ENCODE measurements around the gene LARP4B.

Gene LARP4B

DNA sequence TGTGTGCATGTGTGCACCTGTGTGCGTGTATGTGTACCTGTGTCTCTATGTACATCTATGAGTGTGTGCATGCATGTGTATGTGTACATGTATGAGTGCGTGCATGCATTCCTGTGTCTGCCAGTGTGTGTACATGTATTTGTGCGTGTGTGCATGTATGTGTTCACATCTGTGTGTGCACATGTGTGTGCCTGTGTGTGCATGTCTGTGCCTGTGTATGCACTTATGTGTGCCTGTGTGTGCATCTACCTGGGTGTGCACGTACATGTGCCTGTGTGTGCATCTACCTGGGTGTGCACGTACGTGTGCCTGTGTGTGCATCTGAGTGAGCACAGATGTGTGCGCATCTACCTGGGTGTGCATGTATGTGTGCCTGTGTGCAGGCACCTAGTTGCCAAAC, 139.9 kb downstream of the LARP4B start:
- Histone ChIP-seq H3K36me3 (replicated peaks) (no peaks in the 10 kb centered on the region), H3K4me3 (no peak overlapping the region), H3K27me3 (ENCODE audit: low read depth) (no peaks in the 10 kb centered on the region), H3K4me1 (no peaks in the 10 kb centered on the region), H3K9me3 (peaks cover 6% of the 10 kb centered on the region; the same call in 1 of the 2 replicates)
- in situ Hi-C loops (cut with MboI; ENCODE audit: low sequenced_read_pairs) = loop anchor here (25.0 kb wide), 1 partner anchor 279 kb away; no protein-coding TSS in a partner anchor
- no peak for DNase-seq (ENCODE audit: low spot score in 2 of 2)

DNA sequence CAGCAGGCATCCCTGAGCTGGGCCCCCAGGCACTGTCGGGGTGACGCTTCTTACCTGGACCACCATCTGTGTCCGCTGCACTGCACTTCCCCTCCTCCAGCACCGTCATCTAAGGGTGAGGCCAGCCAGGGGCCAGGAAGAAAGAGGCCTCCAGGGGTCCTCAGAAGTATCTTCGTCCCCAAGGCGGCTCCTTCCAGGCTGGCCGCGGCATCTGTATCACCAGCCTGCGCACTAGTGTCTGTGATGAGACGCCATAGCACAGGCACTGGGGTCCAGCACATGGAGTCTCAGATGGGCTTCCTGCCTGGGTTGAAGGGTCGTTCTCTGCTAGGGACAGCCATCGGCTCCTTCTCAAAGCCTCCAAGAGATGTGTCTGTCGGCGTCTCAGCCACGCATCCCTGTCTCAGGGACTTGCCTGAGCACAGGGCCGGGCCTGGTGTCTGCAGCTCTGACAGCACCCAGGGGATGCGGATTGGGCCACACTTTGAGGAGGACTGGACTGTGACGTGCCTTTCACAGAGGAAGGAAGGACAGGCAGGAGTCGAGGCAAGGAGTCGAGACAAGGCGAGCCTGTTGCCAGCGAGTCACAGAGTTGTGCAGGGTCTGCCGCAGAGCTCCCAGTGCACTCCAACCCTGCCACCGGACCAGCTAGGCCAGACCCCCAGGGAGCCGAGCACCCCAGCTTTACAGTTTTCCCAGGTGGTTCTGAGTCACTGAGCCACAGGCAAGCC, 140.5 kb downstream of the LARP4B start:
- Histone ChIP-seq H3K27me3 (ENCODE audit: low read depth) (no peaks in the 10 kb centered on the region), H3K4me1 (no peaks in the 10 kb centered on the region), H3K36me3 (replicated peaks) (no peaks in the 10 kb centered on the region), H3K4me3 (no peak overlapping the region), H3K9me3 (0 out of 2 replicates have a peak, but pooled peaks cover 3% of the 10 kb centered on the region)
- no peak for DNase-seq (ENCODE audit: low spot score in 2 of 2)
- in situ Hi-C loops (cut with MboI; ENCODE audit: low sequenced_read_pairs) = loop anchor here (25.0 kb wide), 1 partner anchor 279 kb away; no protein-coding TSS in a partner anchor

GRCh38 chr10:789831-790701, 141.4 kb downstream of the LARP4B start:
- DNase-seq (ENCODE audit: low spot score in 2 of 2) = no peak
- H3K4me3 ChIP-seq = no peak overlapping the region
- H3K9me3 ChIP-seq = no peaks in the 10 kb centered on the region
- peaks cover under 1% of the 10 kb centered on the region; the same call in 1 of the 2 replicates for H3K4me1 ChIP-seq
- H3K27me3 ChIP-seq (ENCODE audit: low read depth) = no peaks in the 10 kb centered on the region
- no peaks in the 10 kb centered on the region for H3K36me3 ChIP-seq (replicated peaks)
- in situ Hi-C loops (cut with MboI; ENCODE audit: low sequenced_read_pairs) = loop anchor here (25.0 kb wide), 1 partner anchor 278 kb away; no protein-coding TSS in a partner anchor

GRCh38 chr10:788796-789748, 142.4 kb downstream of the LARP4B start:
- Histone ChIP-seq H3K36me3 (replicated peaks) (no peaks in the 10 kb centered on the region), H3K27me3 (ENCODE audit: low read depth) (no peaks in the 10 kb centered on the region), H3K4me3 (no peak overlapping the region), H3K9me3 (no peaks in the 10 kb centered on the region), H3K4me1 (peaks cover 3% of the 10 kb centered on the region; the same call in 1 of the 2 replicates)
- in situ Hi-C loops (cut with MboI; ENCODE audit: low sequenced_read_pairs) = loop anchor here (25.0 kb wide), 1 partner anchor 277 kb away; no protein-coding TSS in a partner anchor
- peak in 1 of 2 experiments; percentile 54 for DNase-seq (ENCODE audit: low spot score in 2 of 2)

DNA sequence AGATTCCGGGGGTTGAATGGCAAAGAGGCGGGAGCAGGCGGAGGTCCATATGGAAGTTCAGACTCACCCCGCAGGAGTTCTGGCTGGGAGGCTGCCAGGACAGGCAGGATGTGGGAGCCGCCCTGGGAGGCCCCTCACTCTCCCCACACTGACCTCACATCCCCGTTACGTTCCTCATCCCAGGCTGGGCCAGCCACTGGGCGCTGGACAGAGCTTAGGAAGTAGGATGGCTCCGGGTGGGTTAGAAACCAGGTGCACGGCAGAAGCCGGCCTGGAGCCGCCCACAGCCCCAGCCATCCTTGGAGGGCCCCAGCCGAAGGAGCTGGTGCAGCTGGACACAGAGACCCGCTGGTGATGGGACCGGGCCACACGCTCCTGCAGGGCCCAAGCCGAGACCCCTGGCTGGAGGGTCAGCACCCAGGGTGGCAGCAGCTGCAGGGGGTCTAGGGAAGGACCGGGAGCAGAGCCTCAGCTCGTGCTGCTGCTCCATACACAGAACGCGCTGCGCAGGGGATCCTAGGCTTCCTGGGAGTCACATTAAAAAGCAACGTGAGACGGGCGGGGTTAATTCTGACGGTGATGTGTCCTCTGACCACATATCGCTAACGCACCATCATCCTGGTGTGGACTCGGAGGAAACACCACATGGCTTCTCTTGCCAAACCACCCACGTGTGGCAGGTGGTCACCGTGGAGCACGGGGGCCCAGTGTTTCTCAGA, 143.4 kb downstream of the LARP4B start:
- DNase-seq (ENCODE audit: low spot score in 2 of 2) = no peak
- Histone ChIP-seq H3K27me3 (ENCODE audit: low read depth) (no peaks in the 10 kb centered on the region), H3K9me3 (no peaks in the 10 kb centered on the region), H3K36me3 (replicated peaks) (no peaks in the 10 kb centered on the region), H3K4me3 (no peak overlapping the region), H3K4me1 (peaks cover 3% of the 10 kb centered on the region; the same call in 1 of the 2 replicates)
- in situ Hi-C loops (cut with MboI; ENCODE audit: low sequenced_read_pairs) = loop anchor here (25.0 kb wide), 1 partner anchor 276 kb away; no protein-coding TSS in a partner anchor

DNA sequence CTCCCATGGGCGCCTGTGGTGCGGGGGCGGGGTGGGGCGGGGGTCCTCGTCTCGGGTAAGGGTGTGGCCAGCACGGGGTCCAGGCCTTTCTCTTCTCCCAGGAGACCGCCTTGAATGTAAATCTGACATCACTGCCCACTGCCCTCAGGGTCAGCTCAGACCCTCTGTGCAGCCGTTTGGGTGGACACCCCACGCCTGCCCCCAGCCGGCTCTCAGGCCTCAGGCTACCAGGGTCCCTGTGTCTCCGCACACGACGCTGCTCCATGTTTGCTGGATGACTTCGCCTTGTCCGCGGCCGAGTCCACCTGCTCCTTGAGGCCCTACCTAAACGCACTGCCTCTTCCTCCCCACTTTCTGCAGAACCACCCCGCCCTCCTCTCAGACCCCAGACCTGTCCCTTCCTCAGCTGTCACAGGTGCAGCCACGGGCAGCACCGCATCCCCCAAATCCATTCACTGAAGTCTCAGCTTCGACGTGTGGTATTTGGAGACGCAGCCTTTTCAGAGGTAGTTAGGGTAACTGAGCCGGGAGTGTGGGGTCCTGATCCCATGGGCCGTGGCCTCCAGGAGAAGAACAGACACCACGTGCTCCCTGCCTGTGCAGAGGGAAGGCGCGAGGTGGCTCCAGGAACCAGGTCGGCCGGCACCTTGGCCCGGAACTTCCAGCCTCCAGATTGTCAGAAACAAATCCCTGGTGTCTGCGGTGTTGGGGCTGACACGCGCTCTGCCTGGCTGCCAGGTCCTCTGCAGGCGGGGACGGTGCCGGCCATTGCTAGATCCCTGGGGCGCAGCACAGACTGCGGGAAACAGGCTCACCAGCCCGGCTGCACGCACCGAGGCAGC, 144.7 kb downstream of the LARP4B start:
- in situ Hi-C loops (cut with MboI; ENCODE audit: low sequenced_read_pairs) = loop anchor here (25.0 kb wide), 1 partner anchor 275 kb away; no protein-coding TSS in a partner anchor
- no peaks in the 10 kb centered on the region for H3K9me3 ChIP-seq
- DNase-seq (ENCODE audit: low spot score in 2 of 2) = no peak
- H3K4me1 ChIP-seq = peaks cover 3% of the 10 kb centered on the region; the same call in 1 of the 2 replicates
- H3K36me3 ChIP-seq (replicated peaks) = no peaks in the 10 kb centered on the region
- H3K27me3 ChIP-seq (ENCODE audit: low read depth) = no peaks in the 10 kb centered on the region
- no peak overlapping the region for H3K4me3 ChIP-seq

DNA sequence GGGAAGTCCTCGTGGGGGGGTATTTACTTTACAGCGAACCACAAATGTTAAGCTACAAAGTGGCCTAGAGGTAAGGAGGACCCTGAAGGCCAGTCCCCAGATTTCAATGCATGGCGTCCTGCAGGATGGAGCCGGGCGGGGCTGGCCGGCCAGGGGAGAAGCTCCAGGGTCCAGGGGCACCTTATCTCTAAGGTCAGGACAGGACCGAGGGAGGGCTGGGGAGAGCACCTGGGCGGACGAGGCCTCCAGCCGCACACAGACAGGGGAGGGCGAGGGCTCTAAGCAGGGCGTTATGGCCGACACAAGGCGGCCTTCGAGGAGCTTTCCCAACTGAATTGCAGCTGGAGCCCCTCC, 145.7 kb downstream of the LARP4B start:
- no peaks in the 10 kb centered on the region for H3K27me3 ChIP-seq (ENCODE audit: low read depth)

DNA sequence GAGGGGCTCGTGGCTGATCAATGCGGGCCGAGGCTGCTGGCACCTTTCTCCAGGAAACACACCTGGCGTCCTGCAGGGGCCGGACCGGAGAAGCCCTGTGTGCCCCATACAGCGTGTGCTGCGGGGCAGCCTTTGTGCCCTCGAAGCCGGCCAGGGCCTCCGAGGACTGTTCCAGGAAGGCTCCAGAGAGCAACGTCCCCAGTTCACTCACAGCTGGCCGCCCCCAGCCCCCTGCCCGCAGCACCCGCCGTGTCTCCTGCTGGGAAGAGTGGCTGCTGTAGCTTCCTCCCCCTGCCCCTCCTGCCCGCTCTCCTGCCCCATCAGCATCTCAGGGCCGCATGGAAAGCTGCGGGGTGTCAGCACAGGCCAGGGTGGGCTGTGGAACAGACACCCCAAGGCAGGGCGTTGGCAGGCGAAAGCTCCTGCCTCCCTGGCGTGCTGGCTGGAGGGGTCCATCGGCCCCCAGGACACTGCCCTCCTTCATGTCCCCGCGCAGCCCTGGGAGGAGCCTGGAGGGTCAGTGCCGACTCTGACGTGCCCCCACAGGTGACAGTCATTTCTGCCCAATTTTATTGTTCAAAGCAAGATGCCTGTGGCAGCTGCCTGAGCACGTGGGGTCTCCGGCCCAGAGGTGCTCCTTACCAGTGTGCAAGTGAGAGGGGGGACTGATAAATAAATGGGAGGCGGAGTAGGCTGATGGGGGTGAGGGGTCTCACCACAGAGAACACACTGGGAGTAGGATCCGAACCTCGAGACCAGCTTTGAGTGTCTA, 146.2 kb downstream of the LARP4B start:
- Histone ChIP-seq H3K36me3 (replicated peaks) (no peaks in the 10 kb centered on the region), H3K4me1 (peaks cover 3% of the 10 kb centered on the region; the same call in 1 of the 2 replicates), H3K4me3 (peak overlapping the region; percentile 27), H3K9me3 (no peaks in the 10 kb centered on the region), H3K27me3 (ENCODE audit: low read depth) (no peaks in the 10 kb centered on the region)
- in situ Hi-C loops (cut with MboI; ENCODE audit: low sequenced_read_pairs) = loop anchor here (25.0 kb wide), 1 partner anchor 273 kb away; no protein-coding TSS in a partner anchor
- DNase-seq (ENCODE audit: low spot score in 2 of 2) = no peak

More for the DNA sequence above, 145.7 kb downstream of the LARP4B start:
- H3K9me3 ChIP-seq = no peaks in the 10 kb centered on the region
- no peak for DNase-seq (ENCODE audit: low spot score in 2 of 2)
- in situ Hi-C loops (cut with MboI; ENCODE audit: low sequenced_read_pairs) = loop anchor here (25.0 kb wide), 1 partner anchor 274 kb away; no protein-coding TSS in a partner anchor
- peaks cover 3% of the 10 kb centered on the region; the same call in 1 of the 2 replicates for H3K4me1 ChIP-seq
- no peaks in the 10 kb centered on the region for H3K36me3 ChIP-seq (replicated peaks)
- no peak overlapping the region for H3K4me3 ChIP-seq

- in situ Hi-C loops (cut with MboI; ENCODE audit: low sequenced_read_pairs) = loop anchor here (25.0 kb wide), 1 partner anchor 272 kb away; no protein-coding TSS in a partner anchor
- no peaks in the 10 kb centered on the region for H3K9me3 ChIP-seq
Observed at GRCh38 chr10:784403-785088, 147.0 kb downstream of the LARP4B start.

DNA sequence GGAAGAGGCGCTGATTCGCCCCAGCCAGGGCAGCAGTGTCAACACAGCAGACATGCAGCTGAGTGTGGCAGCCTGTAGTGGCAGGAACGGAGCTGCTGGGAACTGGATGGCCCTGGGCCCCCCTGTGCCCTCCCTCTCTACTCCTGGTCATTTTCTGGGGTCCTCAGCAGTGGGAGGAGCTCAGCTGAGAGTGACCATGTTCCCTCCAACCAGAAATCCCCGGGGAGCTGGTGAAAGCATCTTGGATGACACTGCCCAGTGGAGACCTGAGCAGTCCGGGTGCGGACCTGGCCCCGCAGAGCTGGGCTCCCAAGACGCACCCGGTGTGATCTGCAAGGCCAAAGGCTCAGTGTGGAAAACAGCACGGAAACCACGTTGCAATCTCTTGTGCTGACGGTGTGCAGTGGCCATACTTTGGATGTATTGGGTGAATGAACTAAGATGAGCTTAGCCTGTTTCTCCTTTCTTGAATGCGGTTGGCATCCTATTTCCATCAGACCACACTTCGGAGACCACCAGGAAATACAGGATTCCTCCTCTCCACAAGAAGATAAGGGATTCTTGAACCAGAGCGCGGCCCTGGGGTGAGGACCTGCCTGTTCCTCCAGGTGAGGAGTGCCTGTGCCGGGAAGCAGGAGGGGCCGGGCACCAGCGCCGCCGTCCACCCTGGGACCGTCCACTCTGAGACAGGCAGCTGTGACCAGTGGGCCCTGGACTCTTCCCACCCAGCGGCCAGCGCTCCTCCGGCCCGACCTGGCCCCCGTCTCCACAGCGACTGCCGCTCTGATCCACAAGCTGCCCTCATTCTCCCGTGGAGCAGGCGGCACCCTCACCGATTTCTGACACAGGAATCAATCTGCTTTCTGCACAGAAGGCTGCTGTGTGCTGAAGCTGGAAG, 148.5 kb downstream of the LARP4B start:
- no peaks in the 10 kb centered on the region for H3K27me3 ChIP-seq (ENCODE audit: low read depth)
- no peak overlapping the region for H3K4me3 ChIP-seq
- no peaks in the 10 kb centered on the region for H3K9me3 ChIP-seq
- DNase-seq (ENCODE audit: low spot score in 2 of 2) = no peak
- H3K4me1 ChIP-seq = peaks cover 3% of the 10 kb centered on the region; the same call in 1 of the 2 replicates
- H3K36me3 ChIP-seq (replicated peaks) = no peaks in the 10 kb centered on the region
- in situ Hi-C loops (cut with MboI; ENCODE audit: low sequenced_read_pairs) = loop anchor here (25.0 kb wide), 1 partner anchor 271 kb away; no protein-coding TSS in a partner anchor

More at GRCh38 chr10:784403-785088, 147.0 kb downstream of the LARP4B start:
- Histone ChIP-seq H3K36me3 (replicated peaks) (no peaks in the 10 kb centered on the region), H3K27me3 (ENCODE audit: low read depth) (no peaks in the 10 kb centered on the region), H3K4me1 (peaks cover 3% of the 10 kb centered on the region; the same call in 1 of the 2 replicates), H3K4me3 (peak overlapping the region; percentile 27)
- DNase-seq (ENCODE audit: low spot score in 2 of 2) = peak; percentile 17 to 68
